HG02678 (cell line): ENCODE results near the gene ACSM4.
"Not testable (repeated sequence)": the region's sequence is repeated elsewhere in the genome, so short reads cannot be mapped to it uniquely, and the experiment has no call there.

ENCODE experiments used
- ATAC-seq: cut with Tn5 transposase; IDR thresholded peaks from one replicate; pipeline ENCODE4 v1.9.1; 2021; ENCODE audit warnings: mild to moderate bottlenecking, moderate library complexity; ENCODE audit not compliant: unreplicated experiment

The ACSM4 gene

GRCh38 chr12:7303772-7304171, at the start of gene ACSM4:
Gene ACSM4 (plus strand): TSS chr12:7304072. CDS start chr12:7304332, 260 bp downstream.
- ATAC-seq: no peak

- no peak for ATAC-seq
Measured at GRCh38 chr12:7259060-7259459, 44.8 kb upstream of the ACSM4 start.

- no peak for ATAC-seq
Measured at GRCh38 chr12:7264538-7264937, 39.3 kb upstream of the ACSM4 start.

GRCh38 chr12:7265251-7265650, 38.6 kb upstream of the ACSM4 start:
- no peak for ATAC-seq

- no peak for ATAC-seq
Measured at GRCh38 chr12:7269273-7269672, 34.6 kb upstream of the ACSM4 start.

- no peak for ATAC-seq
Measured at GRCh38 chr12:7271893-7272514, 31.9 kb upstream of the ACSM4 start.

GRCh38 chr12:7275482-7275881, 28.4 kb upstream of the ACSM4 start:
- ATAC-seq: not testable (repeated sequence)

GRCh38 chr12:7282844-7283243, 21.0 kb upstream of the ACSM4 start:
- no peak for ATAC-seq

- ATAC-seq: no peak
Measured at GRCh38 chr12:7289743-7290142, 14.1 kb upstream of the ACSM4 start.

- not testable (repeated sequence) for ATAC-seq
Measured at GRCh38 chr12:7290588-7290987, 13.3 kb upstream of the ACSM4 start.

- no peak for ATAC-seq
Measured at GRCh38 chr12:7292300-7292699, 11.6 kb upstream of the ACSM4 start.

GRCh38 chr12:7293670-7294069, 10.2 kb upstream of the ACSM4 start:
- no peak for ATAC-seq

GRCh38 chr12:7295529-7295928, 8.3 kb upstream of the ACSM4 start:
- no peak for ATAC-seq

GRCh38 chr12:7297865-7298264, 6.0 kb upstream of the ACSM4 start:
- no peak for ATAC-seq

- no peak for ATAC-seq
Measured at GRCh38 chr12:7302266-7302986, 1.4 kb upstream of the ACSM4 start.

GRCh38 chr12:7303230-7303629, 642 bp upstream of the ACSM4 start:
- ATAC-seq: no peak

- ATAC-seq: no peak
Measured at GRCh38 chr12:7304456-7304855, 584 bp downstream of the ACSM4 start.

GRCh38 chr12:7310070-7310469, 6.2 kb downstream of the ACSM4 start:
- ATAC-seq: no peak

- ATAC-seq: no peak
Measured at GRCh38 chr12:7319930-7320329, 16.1 kb downstream of the ACSM4 start.

GRCh38 chr12:7321624-7322023, 17.8 kb downstream of the ACSM4 start:
- no peak for ATAC-seq

GRCh38 chr12:7322599-7322998, 18.7 kb downstream of the ACSM4 start:
- no peak for ATAC-seq

GRCh38 chr12:7324176-7324575, 20.3 kb downstream of the ACSM4 start:
- no peak for ATAC-seq

- ATAC-seq: no peak
Measured at GRCh38 chr12:7327918-7328317, 24.0 kb downstream of the ACSM4 start.
